ENCODE results near the gene MSMP.

MSMP gene

GRCh38 chr9:35756275-35757225 lies 2.5 kb upstream of the MSMP start:
- H3K4me3 ChIP-seq (ENCODE audit: control insufficient read depth, low read depth, low read length), result peak overlapping the region; percentile 34
- DNase-seq (ENCODE audit: low read depth), result no peak
- TF ChIP-seq CTCF (IDR thresholded peaks at IDR 0.05; ENCODE audit: control insufficient read depth, insufficient read depth, low read depth, low read length, missing control alignments), result peak; percentile 51

- H3K4me3 ChIP-seq (ENCODE audit: control insufficient read depth, low read depth, low read length), result no peak overlapping the region
- no peak for TF ChIP-seq CTCF (IDR thresholded peaks at IDR 0.05; ENCODE audit: control insufficient read depth, insufficient read depth, low read depth, low read length, missing control alignments)
- DNase-seq (ENCODE audit: low read depth), result no peak
Observed at GRCh38 chr9:35755071-35755470, 995 bp upstream of the MSMP start.

DNA sequence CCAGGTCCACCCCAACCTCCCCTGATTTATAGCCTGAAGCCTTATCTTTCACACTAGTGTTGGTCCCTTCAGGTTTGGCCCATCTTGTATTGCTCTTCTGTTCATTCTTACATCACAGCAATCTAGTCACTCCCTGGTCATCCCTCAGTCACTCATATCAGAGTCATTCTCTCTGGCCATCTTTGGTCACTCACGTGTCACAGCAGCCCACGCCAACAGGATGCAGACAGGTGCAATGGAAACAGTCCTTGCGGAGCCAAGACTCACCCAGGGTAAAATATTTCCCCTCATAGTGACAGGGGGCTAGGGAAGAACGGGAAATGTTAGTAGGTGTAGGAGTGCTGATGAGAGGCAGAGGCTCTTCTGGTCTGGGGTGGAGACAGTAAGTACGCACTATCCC lies 610 bp downstream of the MSMP start:
- no peak for TF ChIP-seq CTCF (IDR thresholded peaks at IDR 0.05; ENCODE audit: control insufficient read depth, insufficient read depth, low read depth, low read length, missing control alignments)
- no peak overlapping the region for H3K4me3 ChIP-seq (ENCODE audit: control insufficient read depth, low read depth, low read length)
- DNase-seq (ENCODE audit: low read depth), result no peak

DNA sequence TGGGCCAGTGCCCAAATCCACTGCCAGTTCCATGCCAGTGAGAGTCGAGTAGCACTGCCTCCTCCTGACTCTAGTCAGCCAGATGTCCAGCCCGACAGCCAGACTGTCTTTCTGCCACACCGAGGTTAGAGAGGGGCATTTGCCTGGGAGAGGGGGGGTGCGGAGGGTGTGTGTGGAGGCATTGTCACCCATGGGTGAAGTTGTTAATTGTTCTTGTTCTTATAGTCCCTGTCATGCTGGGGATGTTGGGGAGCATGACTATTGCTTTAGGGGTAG lies 3.9 kb downstream of the MSMP start:
- DNase-seq (ENCODE audit: low read depth), result no peak
- TF ChIP-seq CTCF (IDR thresholded peaks at IDR 0.05; ENCODE audit: control insufficient read depth, insufficient read depth, low read depth, low read length, missing control alignments), result no peak
- H3K4me3 ChIP-seq (ENCODE audit: control insufficient read depth, low read depth, low read length), result peak overlapping the region; percentile 99

DNA sequence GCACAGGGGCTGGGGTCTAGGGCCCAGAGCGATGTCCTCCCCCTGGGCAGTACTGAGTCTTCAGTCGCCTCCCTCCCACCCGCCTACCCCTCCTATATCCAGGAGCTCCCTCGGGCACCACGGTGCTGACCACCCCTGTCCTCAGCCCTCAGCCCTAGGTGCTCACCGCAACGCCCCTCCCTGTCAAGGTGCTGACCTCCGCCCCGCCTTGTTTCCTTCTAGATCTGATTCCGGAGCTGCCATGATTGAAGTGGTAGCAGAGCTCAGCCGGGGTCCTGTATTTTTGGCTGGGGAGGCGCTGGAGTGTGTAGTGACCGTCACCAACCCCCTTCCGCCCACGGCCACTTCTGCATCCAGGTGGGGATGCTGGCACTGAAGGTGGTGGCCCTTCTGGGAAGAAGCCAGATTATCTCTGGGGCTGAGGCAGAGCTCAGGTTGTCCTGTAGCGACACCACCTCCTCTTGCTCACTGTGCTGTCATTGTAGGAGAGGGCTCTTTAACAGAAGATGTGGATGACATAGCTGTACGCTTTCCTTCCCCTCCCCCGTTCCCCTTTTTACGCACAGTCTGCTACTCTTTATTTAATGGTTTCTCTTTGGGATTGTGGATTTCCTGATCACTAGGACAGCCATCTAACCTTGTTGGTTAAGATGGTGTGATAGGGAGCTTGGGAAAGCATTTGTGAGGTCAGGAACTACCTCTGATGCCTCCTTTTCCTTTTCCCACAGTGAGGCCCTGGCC lies 4.4 kb downstream of the MSMP start:
- no peak for TF ChIP-seq CTCF (IDR thresholded peaks at IDR 0.05; ENCODE audit: control insufficient read depth, insufficient read depth, low read depth, low read length, missing control alignments)
- no peak for DNase-seq (ENCODE audit: low read depth)
- H3K4me3 ChIP-seq (ENCODE audit: control insufficient read depth, low read depth, low read length), result peak overlapping the region; percentile 99

DNA sequence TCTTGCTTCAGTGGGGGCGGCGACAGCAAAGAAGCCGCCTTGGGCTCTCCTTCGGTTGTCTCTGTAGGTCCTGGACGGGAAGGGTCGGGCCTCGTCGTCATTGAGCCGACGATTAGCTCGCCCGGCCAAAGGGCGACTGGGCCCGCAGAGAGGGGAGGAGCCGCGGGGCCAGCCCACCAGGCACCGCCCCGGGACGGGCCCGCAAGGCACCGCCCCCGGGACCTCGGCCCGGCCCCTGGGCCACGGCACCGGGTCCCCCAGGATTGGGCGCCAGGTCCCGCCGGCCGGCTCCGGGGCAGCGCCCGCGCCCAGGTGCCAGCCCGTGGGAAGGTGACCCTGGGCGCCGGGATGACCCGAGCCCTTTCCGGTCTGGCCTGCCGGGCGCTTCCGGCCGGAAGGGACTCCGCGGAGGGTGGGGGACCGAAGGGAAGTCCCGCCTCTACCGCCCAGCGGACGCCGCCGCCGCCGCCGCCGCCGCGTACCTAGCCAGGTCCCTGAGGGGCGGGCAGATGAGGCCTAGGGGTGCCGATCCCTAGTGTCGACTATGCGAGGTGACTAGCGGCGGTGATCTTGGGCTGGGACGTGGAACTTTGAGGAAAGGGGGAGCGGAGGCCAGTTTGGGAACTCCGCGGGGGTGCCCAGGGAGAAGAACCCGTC lies 5.1 kb downstream of the MSMP start, which contains the start of the genes GBA2 and RGP1:
Gene GBA2, minus strand, starts transcription at position 371 of the 657 bp plus-strand sequence. CDS start 524 bp downstream, outside the sequence.
Gene RGP1, plus strand, starts transcription at position 430 of the 657 bp plus-strand sequence. CDS start 469 bp downstream, outside the sequence.
- DNase-seq (ENCODE audit: low read depth), result no peak
- no peak for TF ChIP-seq CTCF (IDR thresholded peaks at IDR 0.05; ENCODE audit: control insufficient read depth, insufficient read depth, low read depth, low read length, missing control alignments)
- peak within 1 kb of the TSS; percentile 99 for H3K4me3 ChIP-seq (ENCODE audit: control insufficient read depth, low read depth, low read length)

Data from AG09309 (cell line).